GM19043 (cell line): ENCODE measurements around the gene FAM83F.

Experiments used
- ATAC-seq: cut with Tn5 transposase; IDR thresholded peaks from one replicate; pipeline ENCODE4 v1.9.1; 2021; ENCODE audit warnings: low read depth; ENCODE audit not compliant: unreplicated experiment

FAM83F gene

GRCh38 chr22:40030758-40031095 is 36.0 kb downstream of the FAM83F start:
- ATAC-seq = no peak

- ATAC-seq = no peak
These were observed 37.2 kb downstream of the FAM83F start for GRCh38 chr22:40031766-40032470.

- ATAC-seq = no peak
These were observed 39.0 kb downstream of the FAM83F start for GRCh38 chr22:40033586-40034380.

- no peak for ATAC-seq
These were observed 40.6 kb downstream of the FAM83F start for GRCh38 chr22:40035351-40035750.

GRCh38 chr22:40036126-40036525 is 41.4 kb downstream of the FAM83F start:
- ATAC-seq = no peak

- ATAC-seq = no peak
These were observed 42.0 kb downstream of the FAM83F start for GRCh38 chr22:40036591-40037225.

- ATAC-seq = no peak
These were observed 42.6 kb downstream of the FAM83F start for GRCh38 chr22:40037320-40037719.

- ATAC-seq = no peak
These were observed 44.8 kb downstream of the FAM83F start for GRCh38 chr22:40039482-40040115.

GRCh38 chr22:40040927-40041326 is 46.2 kb downstream of the FAM83F start:
- no peak for ATAC-seq

GRCh38 chr22:40041366-40042137 is 46.8 kb downstream of the FAM83F start:
- no peak for ATAC-seq

- ATAC-seq = no peak
These were observed 47.6 kb downstream of the FAM83F start for GRCh38 chr22:40042312-40042711.

GRCh38 chr22:40043081-40043480 is 48.3 kb downstream of the FAM83F start:
- no peak for ATAC-seq

GRCh38 chr22:40043793-40044101 is 49.0 kb downstream of the FAM83F start:
- ATAC-seq = no peak

- peak; percentile 76 for ATAC-seq
These were observed 49.5 kb downstream of the FAM83F start for GRCh38 chr22:40044102-40044869.

GRCh38 chr22:40044870-40045834 is 50.4 kb downstream of the FAM83F start:
- ATAC-seq = no peak

GRCh38 chr22:40046126-40046525 is 51.4 kb downstream of the FAM83F start:
- ATAC-seq = no peak

- peak; percentile 91 for ATAC-seq
These were observed 55.5 kb downstream of the FAM83F start for GRCh38 chr22:40050258-40050657.

GRCh38 chr22:40051322-40051721 is 56.6 kb downstream of the FAM83F start:
- ATAC-seq = no peak

- no peak for ATAC-seq
These were observed 58.7 kb downstream of the FAM83F start for GRCh38 chr22:40053460-40053859.
